NCI-H82 (cell line): ENCODE results near the gene KRTAP5-6.
"Not testable (repeated sequence)": the region's sequence is repeated elsewhere in the genome, so short reads cannot be mapped to it uniquely, and the experiment has no call there.

ENCODE experiments used
- DNase-seq: peaks from one replicate; lab custom pipeline; 2025; lab: John Stamatoyannopoulos, UW

The KRTAP5-6 gene

DNA sequence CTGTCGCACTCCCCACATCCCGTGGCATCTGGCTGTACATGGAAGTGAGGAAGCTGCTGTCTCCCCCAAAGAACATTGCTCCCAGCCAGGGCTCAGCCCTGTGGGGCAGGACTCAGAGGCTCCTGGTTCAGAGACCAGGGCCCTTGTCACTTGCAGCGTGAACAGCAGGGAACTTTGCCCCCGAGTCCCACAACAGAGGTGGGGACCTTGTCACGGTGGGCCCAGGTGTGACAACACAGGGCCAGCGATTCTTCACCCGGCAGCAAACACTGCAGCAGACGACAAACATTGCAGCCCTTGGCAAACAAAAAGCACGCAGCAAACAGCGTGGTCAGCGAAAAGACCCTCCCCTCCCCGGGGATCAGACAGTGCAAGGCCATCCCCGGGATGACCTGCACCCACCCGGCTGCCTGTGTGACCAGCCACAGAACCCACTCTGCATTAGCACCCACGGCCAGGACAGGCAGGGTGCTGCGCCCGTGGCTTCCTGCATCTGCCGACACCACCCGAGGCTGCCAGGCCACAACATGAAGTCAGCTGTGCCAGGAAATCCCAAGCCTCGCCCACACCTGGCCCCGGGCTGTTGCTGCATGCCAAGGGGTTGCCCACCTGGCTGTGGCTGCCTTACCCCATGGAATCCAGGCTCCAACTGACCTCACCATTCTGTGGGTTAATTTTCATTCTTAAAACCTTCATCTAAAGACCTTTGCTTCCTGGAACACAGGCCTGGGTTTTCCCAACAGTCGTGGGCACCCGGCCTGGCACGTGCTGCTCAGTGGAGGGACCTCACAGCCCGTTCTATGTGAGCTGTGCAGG is 35.3 kb upstream of the KRTAP5-6 start:
- not testable (repeated sequence) for DNase-seq

GRCh38 chr11:1662699-1663283 is 34.2 kb upstream of the KRTAP5-6 start:
- not testable (repeated sequence) for DNase-seq

- DNase-seq = no peak
These were observed 31.7 kb upstream of the KRTAP5-6 start for GRCh38 chr11:1665313-1665712.

DNA sequence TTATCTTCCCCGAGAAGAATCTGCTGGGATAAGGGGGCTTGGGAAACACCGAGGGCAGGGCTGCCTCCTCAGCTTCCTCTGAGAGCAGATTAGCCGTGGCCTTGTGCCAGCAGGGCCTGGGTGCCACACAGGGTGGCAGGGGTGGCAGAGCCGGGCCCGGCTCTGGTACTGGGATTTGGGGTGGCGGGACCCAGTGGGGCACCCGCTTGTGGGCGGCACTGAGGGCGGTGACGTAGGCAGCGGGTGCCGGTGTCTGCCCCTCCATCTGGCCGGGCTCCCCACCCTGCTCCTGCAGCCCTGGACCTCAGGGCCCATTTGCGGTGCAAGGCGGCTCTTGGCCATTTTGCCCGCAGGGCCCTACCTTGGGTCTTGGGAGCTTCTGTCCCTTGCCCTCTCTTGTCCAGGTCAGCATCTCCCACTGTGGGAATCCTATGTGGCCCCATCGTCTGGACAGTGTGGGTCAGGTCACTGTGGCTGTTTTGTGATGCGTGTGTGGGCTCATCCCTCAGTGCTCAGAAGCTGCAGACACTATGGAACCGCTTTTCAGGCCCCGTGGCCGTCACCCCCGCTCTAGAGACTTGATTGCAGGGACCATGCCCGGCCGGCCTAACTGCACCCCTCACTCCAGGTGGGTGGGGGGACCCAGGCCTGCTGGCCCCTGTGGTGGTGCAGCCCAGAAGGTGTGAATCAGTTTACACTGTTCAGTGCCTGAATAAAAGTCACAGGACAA is 29.7 kb upstream of the KRTAP5-6 start:
- DNase-seq = no peak

DNA sequence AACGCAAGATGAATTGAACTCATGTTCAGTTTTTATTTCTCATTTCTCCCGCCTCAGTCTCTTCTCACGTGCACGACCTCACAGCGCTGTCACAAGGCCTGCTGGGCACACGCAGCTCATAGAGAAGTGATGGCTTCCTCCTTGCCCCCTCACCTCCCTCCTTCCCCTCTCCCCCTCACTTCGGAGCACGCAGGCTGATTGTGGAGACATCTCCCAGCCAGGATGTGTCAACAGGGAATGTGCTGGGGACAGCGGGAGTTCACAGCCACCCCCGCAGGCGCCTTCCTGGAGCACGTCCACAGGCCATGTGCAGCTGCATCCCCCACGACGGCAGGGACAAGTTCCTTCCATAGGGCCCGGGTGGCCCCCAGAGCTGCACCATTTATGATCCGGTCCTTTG is 29.1 kb upstream of the KRTAP5-6 start:
- no peak for DNase-seq

- no peak for DNase-seq
These were observed 28.0 kb upstream of the KRTAP5-6 start for GRCh38 chr11:1668911-1669473.

DNA sequence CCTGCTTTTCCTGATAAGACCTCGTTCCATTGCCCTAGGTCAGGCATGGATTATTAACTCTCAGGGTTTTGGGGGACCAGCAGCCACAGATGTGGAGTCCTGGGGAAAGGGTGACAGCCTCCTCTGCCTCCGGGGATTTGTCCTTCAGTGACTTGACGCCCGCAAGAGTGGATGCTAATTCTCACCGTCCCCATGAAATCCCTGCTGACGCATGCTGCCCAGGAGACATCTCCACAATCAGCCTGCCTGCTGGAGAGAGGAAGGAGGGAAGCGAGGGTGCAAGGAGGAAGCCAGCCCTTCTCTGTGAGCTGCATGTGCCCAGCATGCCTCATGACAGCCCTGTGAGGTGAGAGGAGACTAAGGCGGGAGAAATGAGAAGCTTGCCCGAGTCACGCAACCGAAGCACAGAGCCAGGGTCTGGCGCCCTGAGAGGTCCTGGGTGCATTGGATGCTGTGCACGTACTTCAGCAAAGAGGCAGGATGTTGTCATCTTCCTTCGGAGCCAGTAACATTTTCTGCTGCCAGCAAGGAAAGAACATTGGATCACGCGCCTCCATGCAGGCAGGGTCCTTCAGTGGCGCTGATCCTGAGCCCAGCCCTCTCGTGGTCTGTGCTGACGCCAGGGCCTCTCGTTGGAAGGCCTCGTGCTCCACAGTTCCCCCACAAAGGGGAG is 27.3 kb upstream of the KRTAP5-6 start:
- no peak for DNase-seq

- DNase-seq = not testable (repeated sequence)
These were observed 26.5 kb upstream of the KRTAP5-6 start for GRCh38 chr11:1670457-1670856.

DNA sequence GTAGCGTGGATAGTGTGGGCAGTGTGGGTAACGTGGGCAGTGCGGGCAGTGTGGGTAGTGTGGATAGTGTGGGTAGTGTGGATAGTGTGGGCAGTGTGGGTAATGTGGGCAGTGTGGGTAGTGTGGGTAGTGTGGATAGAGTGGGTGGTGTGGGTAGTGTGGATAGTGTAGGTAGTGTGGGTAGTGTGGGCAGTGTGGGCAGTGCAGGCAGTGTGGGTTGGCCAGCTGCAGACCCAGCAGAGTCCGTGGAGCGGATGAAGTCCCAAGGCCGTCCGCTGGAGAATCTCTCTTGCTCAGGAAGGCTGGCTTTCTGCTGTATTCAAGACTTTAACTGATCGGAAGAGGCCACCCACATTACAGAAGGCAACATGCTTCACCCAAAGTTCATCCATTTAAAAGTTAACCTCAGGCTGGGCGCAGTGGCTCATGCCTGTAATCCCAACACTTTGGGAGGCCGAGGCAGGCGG is 26.1 kb upstream of the KRTAP5-6 start:
- no peak for DNase-seq

GRCh38 chr11:1671658-1672057 is 25.3 kb upstream of the KRTAP5-6 start:
- DNase-seq = no peak

GRCh38 chr11:1672613-1673350 is 24.2 kb upstream of the KRTAP5-6 start:
- DNase-seq = no peak

DNA sequence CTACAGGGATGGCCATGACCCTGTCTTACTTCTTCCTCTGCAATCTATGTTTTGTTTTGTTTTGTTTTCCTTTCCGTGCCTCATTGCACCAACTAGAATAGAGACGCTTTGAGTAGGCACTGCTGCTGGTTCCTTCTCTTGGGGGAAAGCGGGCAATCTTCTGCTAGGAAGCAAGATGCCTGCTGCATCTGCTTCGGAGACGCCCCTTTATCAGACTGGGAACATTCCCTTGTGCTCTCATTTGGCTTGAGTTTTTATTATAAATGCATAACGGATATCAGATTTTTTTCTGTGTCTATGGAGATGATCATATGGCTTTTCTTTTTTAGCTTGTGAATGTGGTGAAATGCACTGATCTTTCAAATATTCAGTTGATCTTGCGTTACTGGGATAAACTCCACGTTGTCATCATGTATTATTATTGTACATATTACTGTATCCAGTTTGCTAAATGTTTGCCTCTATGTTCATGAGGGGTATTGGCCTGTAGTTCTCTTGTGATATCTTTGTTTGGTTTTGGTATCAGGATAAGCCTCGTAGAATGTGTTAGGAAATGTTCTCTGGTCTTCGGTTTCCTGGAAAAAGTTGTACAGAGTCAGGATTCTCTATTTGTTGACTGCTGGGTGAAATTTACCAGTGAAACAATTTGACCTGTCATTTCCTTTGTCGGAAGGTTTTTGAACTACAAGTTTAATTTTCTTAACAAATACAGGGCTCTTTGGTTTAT is 23.4 kb upstream of the KRTAP5-6 start:
- no peak for DNase-seq

- DNase-seq = no peak
These were observed 22.5 kb upstream of the KRTAP5-6 start for GRCh38 chr11:1674173-1675131.

DNA sequence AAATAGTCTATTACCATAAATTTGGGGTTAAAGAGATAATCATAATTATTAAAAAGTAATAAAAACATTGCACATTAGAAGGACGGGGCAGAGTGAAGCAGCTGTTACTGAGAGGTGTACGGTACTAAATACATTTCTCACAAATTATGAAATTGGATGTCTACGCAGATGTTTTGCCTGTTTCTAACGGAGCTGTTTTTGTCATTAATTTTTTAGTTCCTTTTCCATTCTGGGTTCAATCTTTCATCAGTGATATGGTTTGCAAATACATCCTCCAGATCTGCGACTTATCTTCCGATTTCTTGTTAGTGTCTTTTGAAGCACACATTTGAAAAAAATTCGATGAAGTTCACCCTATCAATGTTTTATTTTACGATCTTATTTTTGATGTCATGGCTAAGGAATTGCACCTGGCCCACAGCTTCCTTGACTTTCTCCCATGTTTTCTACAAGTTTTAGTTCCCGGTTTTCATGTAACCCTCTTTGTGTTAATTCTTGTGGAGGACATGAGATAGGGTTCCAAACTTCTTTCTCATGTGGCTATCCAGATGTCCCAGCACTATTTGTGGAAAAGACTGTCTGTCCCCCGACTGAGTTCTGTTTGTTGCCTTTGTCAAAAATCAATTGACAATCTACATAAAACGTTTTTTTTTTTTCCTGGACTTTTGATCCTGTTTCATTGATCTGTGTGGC is 21.3 kb upstream of the KRTAP5-6 start:
- no peak for DNase-seq

- no peak for DNase-seq
These were observed 20.7 kb upstream of the KRTAP5-6 start for GRCh38 chr11:1676229-1676740.

DNA sequence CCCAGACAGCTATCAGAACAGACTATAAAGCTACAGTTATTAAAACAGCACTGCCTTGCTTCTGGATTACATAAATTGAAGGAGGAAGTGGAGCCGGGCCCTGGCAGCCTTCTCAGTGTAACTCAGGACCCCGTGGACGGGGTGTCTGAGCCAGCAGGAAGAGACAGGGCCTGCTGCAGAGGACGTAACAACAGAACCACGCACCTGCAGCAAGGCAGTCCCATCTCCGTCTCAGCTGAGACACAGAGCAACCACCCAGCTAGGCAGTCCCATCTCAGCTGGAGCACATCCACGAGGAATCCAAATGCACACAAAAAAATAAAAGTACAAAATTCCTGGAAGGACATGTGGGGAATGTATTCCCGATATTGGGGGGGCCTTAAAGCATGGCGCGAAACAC is 17.1 kb upstream of the KRTAP5-6 start:
- no peak for DNase-seq

DNA sequence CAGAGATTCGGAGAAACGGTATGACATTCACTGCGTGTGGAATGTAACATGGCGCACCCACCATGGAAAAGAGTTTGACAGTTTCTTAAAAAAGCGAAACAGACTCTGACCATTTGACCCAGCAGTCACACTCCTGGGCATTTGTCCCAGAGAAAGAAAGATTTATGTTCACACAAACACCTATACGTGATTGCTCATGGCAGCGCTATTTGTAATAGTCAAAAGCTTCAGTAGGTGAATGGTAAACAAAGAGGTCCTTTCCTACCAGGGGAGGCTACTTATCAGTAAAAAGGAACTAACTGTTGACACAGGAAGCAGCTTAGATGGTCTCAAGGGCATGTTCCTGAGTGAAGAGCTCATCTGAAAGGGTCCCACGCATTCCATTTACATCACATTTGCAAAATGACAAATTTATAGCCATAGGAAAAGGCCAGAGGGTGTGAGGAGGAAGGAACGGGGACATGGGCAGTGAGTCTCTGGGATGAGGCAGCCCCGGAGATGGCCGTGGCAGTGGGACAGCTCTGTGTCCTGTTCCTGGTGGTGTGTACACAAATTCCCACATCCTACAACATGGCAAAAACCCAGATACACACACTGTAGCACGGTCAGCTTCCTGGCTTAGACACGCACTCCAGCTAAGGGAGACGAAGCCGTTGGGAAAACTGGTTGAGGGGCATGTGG is 14.6 kb upstream of the KRTAP5-6 start:
- DNase-seq = no peak

GRCh38 chr11:1683216-1683615 is 13.8 kb upstream of the KRTAP5-6 start:
- DNase-seq = not testable (repeated sequence)
